22Rv1 (cell line): ENCODE measurements around the gene BRD9.
"Not testable (repeated sequence)": the region's sequence is repeated elsewhere in the genome, so short reads cannot be mapped to it uniquely, and the experiment has no call there.

Experiments used
- H3K27ac ChIP-seq: fragments of 450-650 bp; 2 replicates; pipeline ENCODE4 v1.5.1; 2017
- ZFX ChIP-seq: fragments of 450-650 bp; IDR thresholded peaks from 2 replicates; pipeline ENCODE4 v1.6.1; 2017; ENCODE audit warnings: antibody characterized with exemption, borderline replicate concordance
- TF ChIP-seq, protein P1 (sequence below): fragments of 450-650 bp; IDR thresholded peaks from 2 replicates; pipeline ENCODE4 v1.5.1; 2017; ENCODE audit warnings: mild to moderate bottlenecking

Gene BRD9

DNA sequence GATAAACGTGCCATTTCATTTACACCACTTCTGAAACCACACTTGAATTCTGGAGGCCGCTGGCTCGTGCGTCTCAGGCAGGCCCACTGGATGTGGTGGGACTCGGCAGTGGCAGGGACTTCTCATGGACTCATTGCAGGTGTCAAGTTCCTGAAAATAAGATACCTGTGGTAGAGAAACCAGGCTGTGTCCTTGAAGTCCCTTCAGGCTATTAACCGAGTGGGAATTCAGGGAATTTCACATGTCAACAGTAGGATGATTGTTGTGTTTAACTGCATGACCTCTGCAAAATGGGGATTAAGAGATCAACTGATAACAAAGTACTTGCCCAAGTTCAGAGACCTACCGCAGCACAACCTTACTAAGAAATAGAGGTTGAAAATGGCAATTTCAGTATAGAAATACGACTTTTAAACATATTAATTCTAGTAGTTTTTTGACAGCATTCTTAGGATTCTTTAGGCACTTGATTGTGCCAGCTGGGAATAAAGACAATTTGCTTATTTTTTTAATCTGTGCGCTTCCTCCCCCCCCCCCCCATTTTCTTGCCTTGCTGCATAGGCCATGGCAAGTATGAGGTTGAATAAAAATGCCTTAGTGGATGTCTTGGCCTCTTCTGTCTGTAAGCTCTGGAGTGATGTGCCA is 26.9 kb upstream of the BRD9 start:
- TF ChIP-seq, protein P1, sequence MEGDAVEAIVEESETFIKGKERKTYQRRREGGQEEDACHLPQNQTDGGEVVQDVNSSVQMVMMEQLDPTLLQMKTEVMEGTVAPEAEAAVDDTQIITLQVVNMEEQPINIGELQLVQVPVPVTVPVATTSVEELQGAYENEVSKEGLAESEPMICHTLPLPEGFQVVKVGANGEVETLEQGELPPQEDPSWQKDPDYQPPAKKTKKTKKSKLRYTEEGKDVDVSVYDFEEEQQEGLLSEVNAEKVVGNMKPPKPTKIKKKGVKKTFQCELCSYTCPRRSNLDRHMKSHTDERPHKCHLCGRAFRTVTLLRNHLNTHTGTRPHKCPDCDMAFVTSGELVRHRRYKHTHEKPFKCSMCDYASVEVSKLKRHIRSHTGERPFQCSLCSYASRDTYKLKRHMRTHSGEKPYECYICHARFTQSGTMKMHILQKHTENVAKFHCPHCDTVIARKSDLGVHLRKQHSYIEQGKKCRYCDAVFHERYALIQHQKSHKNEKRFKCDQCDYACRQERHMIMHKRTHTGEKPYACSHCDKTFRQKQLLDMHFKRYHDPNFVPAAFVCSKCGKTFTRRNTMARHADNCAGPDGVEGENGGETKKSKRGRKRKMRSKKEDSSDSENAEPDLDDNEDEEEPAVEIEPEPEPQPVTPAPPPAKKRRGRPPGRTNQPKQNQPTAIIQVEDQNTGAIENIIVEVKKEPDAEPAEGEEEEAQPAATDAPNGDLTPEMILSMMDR = no peak
- TF ChIP-seq ZFX = no peak
- no peak overlapping the region for H3K27ac ChIP-seq

GRCh38 chr5:918717-919116 is 26.1 kb upstream of the BRD9 start:
- not testable (repeated sequence) for H3K27ac ChIP-seq

DNA sequence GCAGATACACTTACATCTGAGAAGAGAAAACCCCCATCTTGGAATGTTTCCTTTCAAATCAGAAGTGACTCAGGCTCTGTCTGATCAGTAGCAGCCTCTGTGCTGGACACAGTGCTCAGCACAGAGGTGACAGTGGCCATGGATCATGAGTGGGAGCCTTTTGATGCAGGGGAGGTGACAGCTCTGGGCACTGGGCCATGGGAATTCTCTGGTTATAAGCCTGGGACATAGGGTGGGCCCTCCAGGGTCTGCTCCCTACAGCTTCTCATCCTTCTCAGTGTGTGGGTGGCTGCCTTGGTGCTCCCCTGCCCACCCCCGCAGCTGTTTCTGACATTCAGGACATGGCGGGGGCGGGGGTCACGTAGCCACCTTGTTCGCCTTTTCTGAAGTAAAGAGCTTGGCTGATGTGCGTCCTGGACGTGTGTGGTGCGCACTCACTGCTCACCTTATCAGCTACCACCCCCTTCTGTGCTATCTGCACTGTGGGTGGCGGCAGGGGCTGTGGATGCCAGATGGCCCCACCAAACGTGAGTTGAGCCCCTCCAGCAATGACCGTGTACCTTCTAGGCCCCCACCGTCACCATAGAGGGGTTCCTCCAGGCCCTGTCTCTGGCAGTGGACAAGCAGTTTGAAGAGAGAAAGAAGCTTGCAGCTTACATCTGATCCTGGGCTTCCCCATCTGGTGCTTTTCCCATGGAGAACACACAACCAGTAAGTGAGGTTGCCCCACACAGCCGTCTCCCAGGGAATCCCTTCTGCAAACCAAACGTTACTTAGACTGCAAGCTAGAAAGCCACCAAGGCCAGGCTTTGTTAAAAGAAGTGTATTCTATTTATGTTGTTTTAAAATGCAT is 24.1 kb upstream of the BRD9 start:
- no peak for TF ChIP-seq ZFX
- TF ChIP-seq, protein P1 = no peak
- no peak overlapping the region for H3K27ac ChIP-seq

GRCh38 chr5:915946-916345 is 23.3 kb upstream of the BRD9 start:
- TF ChIP-seq, protein P1 = no peak
- no peak for TF ChIP-seq ZFX
- no peak overlapping the region for H3K27ac ChIP-seq

- not testable (repeated sequence) for H3K27ac ChIP-seq
These were observed 22.7 kb upstream of the BRD9 start for GRCh38 chr5:915346-915745.

GRCh38 chr5:914612-915011 is 22.0 kb upstream of the BRD9 start:
- no peak overlapping the region for H3K27ac ChIP-seq
- TF ChIP-seq, protein P1 = no peak
- no peak for TF ChIP-seq ZFX

DNA sequence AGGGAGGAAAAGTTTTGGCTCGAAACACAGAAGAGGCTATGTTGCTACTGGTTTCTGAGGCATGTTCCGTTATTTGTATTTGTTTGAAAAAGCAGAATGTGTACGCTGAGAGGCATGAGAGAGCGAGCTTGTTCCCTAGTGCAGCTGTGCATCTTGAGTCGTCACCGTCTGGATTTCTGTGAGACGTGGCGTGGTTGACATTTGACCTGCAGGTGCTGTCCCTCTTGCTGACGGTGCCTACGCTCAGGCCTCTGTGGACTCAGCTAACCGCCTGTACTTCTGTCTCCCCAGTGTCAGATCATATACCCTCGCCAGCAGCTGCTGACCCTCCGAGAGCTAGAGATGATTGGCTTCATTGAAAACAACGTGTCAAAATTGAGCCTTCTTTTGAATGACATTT is 21.6 kb upstream of the BRD9 start:
- TF ChIP-seq, protein P1 = no peak
- no peak for TF ChIP-seq ZFX
- H3K27ac ChIP-seq = no peak overlapping the region

DNA sequence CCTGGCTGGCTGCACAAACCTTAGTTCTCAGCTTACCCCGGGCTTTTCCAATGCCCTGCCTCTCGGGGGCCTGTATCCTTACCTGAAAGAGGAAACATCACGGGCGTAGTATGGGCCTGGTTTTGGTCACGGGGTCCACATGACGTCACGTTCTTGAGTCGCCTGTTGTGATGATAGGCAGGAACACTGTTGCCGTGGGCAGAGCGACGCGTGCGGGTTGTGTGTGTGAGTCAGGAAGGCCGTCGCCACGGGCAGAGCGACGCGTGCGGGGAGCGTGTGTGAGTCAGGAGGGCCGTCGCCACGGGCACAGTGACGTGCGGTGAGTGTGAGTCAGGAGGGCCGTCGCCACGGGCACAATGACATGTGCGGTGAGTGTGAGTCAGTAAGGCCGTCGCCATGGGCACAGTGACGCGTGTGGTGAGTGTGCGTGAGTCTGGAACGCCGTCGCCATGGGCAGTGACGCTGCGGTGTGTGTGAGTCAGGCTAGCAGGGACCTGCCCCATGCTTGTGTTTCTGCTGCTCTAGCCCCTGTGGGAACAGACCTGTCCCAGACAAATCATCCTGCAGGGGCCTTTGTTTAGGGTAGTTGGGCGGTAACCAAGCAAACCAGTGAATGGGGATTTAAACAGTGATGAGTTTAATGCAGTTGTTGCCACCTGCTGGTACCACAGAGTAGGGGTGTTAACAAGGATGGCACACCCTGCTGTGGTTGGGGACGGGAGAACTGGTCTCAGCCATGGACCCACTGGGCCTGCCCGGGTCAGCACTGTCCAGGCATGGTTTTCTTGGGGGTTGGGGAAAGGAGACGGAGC is 19.9 kb upstream of the BRD9 start:
- H3K27ac ChIP-seq = no peak overlapping the region
- no peak for TF ChIP-seq ZFX
- TF ChIP-seq, protein P1 = no peak
